LNCaP clone FGC (cell line): Measurements from ENCODE around the gene SHROOM3.

Source experiments
- DNase-seq: peaks from one replicate; pipeline ENCODE4 v3.0.0-alpha.2; 2011; ENCODE audit warnings: low read depth
- H3K4me3 ChIP-seq: 2 replicates; pipeline ENCODE4 v1.5.1; 2011; ENCODE audit warnings: mild to moderate bottlenecking, low read depth, low read length, control low read depth
- TF ChIP-seq, protein P1 (sequence below): IDR thresholded peaks from 2 replicates; pipeline ENCODE4 v1.5.1; 2012; ENCODE audit warnings: mild to moderate bottlenecking; ENCODE audit not compliant: control insufficient read depth, insufficient read depth; ENCODE audit errors: extremely low read depth

The SHROOM3 gene

DNA sequence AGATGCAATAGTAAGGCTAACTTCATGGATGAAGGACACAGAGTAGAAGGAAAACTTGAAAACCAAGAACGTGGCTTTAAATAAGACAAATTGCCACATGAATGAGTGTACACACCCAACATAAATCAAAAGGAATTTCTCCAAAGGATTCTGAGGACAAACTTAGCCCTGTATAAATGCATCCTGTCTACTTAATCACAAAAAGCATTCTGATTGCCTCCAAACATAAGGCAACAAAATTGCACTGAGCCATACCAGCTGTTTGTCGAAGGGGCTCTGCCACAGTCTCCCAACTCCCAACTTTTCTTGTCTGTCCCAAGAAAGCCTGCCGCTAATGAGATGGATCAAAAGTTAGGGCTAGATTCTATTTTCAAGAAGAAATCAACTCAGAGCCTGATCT, 268.6 kb downstream of the SHROOM3 start:
- DNase-seq: no peak
- TF ChIP-seq, protein P1, sequence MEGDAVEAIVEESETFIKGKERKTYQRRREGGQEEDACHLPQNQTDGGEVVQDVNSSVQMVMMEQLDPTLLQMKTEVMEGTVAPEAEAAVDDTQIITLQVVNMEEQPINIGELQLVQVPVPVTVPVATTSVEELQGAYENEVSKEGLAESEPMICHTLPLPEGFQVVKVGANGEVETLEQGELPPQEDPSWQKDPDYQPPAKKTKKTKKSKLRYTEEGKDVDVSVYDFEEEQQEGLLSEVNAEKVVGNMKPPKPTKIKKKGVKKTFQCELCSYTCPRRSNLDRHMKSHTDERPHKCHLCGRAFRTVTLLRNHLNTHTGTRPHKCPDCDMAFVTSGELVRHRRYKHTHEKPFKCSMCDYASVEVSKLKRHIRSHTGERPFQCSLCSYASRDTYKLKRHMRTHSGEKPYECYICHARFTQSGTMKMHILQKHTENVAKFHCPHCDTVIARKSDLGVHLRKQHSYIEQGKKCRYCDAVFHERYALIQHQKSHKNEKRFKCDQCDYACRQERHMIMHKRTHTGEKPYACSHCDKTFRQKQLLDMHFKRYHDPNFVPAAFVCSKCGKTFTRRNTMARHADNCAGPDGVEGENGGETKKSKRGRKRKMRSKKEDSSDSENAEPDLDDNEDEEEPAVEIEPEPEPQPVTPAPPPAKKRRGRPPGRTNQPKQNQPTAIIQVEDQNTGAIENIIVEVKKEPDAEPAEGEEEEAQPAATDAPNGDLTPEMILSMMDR: no peak
- no peak overlapping the region for H3K4me3 ChIP-seq

DNA sequence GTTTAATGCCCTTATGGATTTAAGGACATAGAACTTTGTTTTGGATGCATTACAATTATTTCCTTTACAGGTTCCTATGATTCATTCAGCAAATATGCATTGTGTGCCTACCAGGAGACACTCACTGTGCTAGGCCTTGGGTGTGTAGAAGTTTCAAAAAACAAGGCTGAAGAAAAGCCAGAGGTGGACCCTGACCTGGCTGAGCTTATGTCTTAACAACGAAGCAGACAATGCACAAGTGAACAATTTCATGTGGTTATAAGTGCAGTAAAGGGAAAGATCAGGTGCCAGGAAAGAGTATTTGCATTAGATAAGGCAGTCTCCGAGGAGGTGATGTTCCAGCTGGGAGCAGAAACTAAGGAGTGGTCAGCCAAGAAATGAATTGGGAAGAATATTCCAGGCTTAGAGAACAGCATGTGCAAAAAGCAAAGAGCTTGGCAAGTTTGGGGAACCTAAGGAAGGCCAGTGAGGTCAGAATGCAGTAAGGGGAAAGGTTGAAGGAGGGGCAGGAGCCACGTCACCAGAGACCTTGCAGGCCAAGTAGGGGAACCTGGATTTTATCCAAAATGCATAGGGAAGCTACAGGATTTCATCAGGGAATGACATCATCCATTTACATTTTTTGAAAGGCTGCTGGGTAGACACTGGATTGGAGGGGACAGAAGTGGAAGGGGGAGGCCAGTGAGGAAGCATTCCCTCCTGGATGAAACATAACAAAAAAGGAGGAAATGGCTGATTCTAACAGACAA, 269.3 kb downstream of the SHROOM3 start:
- H3K4me3 ChIP-seq: no peak overlapping the region
- TF ChIP-seq, protein P1: no peak
- DNase-seq: peak; percentile 84

DNA sequence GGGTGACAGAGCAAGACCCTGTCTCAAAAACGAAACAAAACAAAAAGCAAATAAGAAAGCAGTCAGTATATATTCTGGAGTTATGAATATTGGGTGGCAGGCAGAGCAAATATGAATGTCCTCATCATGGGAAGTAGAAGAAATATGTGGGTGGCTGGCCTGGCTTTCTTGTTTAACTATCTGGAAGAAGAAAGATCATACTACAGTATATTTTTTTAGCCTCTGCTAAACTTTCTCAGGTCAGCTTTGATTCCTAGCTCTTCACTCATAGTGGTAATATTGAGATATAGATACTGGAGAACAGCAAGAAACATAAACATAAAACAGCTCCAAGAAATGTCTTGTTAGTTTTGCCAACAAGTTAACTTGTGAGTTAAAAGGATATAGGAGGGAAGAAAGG, 270.4 kb downstream of the SHROOM3 start:
- DNase-seq: no peak
- no peak overlapping the region for H3K4me3 ChIP-seq
- TF ChIP-seq, protein P1: no peak

DNA sequence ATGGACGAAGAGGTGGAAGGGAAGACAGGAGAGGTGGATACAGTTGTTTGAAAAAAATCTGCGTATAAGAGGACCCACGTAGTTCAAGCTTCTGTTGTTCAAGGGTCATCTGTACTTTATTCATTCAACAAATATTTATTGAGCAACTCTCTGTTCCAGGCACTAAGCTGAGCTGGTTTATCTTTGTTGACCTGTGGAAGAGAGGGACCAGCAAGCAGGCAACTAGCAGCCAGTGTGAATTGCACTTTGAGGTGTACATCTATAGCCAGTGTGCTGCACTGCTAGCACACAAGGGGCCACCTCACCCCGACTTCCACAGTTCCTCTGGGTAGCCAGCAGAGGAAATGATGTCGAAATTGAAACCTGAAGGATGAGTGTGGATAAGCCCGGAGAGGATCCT, 271.6 kb downstream of the SHROOM3 start:
- TF ChIP-seq, protein P1: no peak
- no peak for DNase-seq
- H3K4me3 ChIP-seq: no peak overlapping the region

DNA sequence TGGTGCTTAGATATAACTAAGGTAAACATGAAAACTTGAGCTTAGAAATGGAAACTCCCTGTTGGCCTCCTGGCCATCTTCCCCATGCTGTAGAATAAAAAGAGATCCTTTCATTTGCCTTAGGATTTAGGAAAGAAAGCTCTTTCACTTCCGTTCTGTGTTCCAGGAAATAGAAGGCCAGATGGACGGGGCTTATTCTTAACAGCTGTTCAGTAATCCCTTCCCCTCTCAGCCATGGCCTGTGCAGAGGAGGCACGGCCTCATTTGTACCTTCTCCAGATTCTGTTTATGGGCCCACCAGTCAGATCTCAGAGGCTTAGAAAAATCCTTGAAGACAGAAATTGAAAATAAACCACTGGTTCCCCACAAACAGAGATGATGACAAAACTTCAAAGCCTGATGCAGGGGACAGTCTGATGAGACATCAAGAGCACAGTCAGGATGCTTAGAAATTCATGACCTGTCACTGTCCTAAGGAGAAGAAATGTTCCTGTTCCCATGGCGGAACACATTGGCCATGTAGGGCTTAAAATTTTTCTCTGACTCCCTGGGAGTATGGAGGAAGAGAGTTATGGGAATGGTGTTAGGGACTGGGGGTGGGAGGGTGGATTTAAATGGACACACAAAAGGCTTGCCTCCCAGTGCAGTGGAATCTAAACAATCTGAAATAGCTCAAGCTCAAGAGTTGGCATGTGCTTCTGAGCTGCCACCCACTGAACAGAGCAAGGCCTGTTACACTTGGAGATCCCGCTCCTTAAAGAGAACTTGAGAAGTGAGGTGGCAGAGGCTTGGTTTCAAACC, 274.1 kb downstream of the SHROOM3 start:
- no peak for DNase-seq
- TF ChIP-seq, protein P1: no peak
- H3K4me3 ChIP-seq: no peak overlapping the region

DNA sequence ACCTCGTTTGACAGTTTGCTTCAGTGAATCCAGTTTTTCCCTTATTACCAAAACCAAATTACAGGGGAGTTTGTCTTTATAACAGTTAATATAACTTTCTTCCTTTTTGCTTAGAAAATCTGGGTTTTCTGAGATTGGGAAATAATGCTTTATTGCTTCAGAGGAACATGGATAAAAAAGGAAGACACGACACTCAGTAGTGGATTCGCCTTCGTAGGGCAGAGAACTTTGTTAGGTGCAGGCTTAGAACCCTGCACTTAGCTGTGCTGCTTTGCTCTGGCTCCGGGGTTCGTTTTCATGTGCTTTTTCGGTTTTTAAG, 274.7 kb downstream of the SHROOM3 start:
- DNase-seq: no peak
- H3K4me3 ChIP-seq: no peak overlapping the region
- TF ChIP-seq, protein P1: no peak
